K562 (cell line): ENCODE measurements around the gene WDR86. TPM values are rescaled to one million over a fixed set of nuclear protein-coding genes. Genes with fewer than 3 reads are reported as not detected.

Source experiments
- ATAC-seq: fragments of 200-7000 bp; cut with Tn5 transposase; 3 replicates; pipeline ENCODE4 v1.9.1; 2020; ENCODE audit warnings: moderate library complexity
- BruUV-seq: library from RNA; stranded (reverse); fragments of 400-500 nt; replicated peaks from 2 replicates; lab custom pipeline; 2021; lab: Mats Ljungman, UMichigan
- CTCF ChIA-PET: fragments of 300-600 bp; formaldehyde crosslinking; extraction: SDS; loops from one replicate; lab custom pipeline; 2021; ENCODE audit warnings: low intra/inter-chr PET ratio; lab: Yijun Ruan, JAX
- POLR2A ChIA-PET: fragments of 300-600, 350-650 bp; sonication (Branson Sonifier 250); formaldehyde crosslinking; extraction: SDS; loops from one replicate; lab custom pipeline; 2021; ENCODE audit warnings: antibody characterized with exemption, inconsistent platforms; lab: Yijun Ruan, JAX
- DNase-seq, 4 experiments: peaks; one replicate each; pipeline versions ENCODE4 v3.0.0 to v3.0.0-alpha.2; 2011 to 2018; ENCODE audit warnings: low spot score in 3 of 4, mixed read lengths in 3 of 4; ENCODE audit errors: extremely low read depth in 1 of 4
- FAIRE-seq: peaks from 2 replicates; lab custom pipeline; 2011; peaks lifted over from hg19 to GRCh38; lab: Jason Lieb, UNC
- H2AFZ ChIP-seq: 2 replicates; pipeline ENCODE4 v1.6.0; 2011; ENCODE audit warnings: low read depth, low read length, control low read depth, inconsistent platforms
- H3K27ac ChIP-seq: fragments of 200-600 bp; 3 replicates; pipeline ENCODE4 v1.8.0; 2011; ENCODE audit warnings: low read depth, mild to moderate bottlenecking, control low read depth, inconsistent platforms, low read length, moderate library complexity, mixed read lengths; ENCODE audit errors: extremely low read depth
- H3K27me3 ChIP-seq, 2 experiments: fragments of 300-600 bp in 1 of 2; 2 replicates in 1 of 2; 3 replicates in 1 of 2; pipeline versions ENCODE4 v1.6.0 to v1.8.0; 2011; ENCODE audit warnings: inconsistent platforms in 2 of 2, low read length in 2 of 2, mild to moderate bottlenecking in 1 of 2, mixed read lengths in 1 of 2, moderate library complexity in 1 of 2; ENCODE audit not compliant: control insufficient read depth in 2 of 2, insufficient read depth in 2 of 2
- H3K36me3 ChIP-seq: fragments of 300-600 bp; 3 replicates; pipeline ENCODE4 v1.8.0; 2011; ENCODE audit warnings: mild to moderate bottlenecking, low read length, inconsistent platforms; ENCODE audit not compliant: control insufficient read depth, insufficient read depth
- H3K4me1 ChIP-seq, 2 experiments: fragments of 200-600 bp in 1 of 2; replicated peaks in 1 of 2; 2 replicates in 1 of 2; 3 replicates in 1 of 2; pipeline versions ENCODE4 v1.5.1 to v1.8.0; 2011; ENCODE audit warnings: inconsistent platforms in 2 of 2, low read length in 2 of 2, mild to moderate bottlenecking in 1 of 2, mixed read lengths in 1 of 2, moderate library complexity in 1 of 2; ENCODE audit not compliant: control insufficient read depth in 2 of 2, insufficient read depth in 2 of 2
- H3K4me2 ChIP-seq: 2 replicates; pipeline ENCODE4 v1.6.1; 2011; ENCODE audit warnings: low read length, control low read depth, inconsistent platforms, mixed read lengths; ENCODE audit not compliant: insufficient read depth
- H3K4me3 ChIP-seq: fragments of 200-600 bp; sonication (generic), shearing (Covaris generic); 2 replicates; pipeline ENCODE4 v1.5.1; 2016; ENCODE audit warnings: control low read depth, inconsistent platforms
- H3K79me2 ChIP-seq: fragments of 200-600 bp; 3 replicates; pipeline ENCODE4 v1.8.0; 2011; ENCODE audit warnings: low read length, inconsistent platforms; ENCODE audit not compliant: control insufficient read depth, insufficient read depth
- H3K9ac ChIP-seq, 2 experiments: 2 replicates each; pipeline versions ENCODE4 v1.6.0 to v1.6.1; 2011; ENCODE audit warnings: low read depth in 2 of 2, low read length in 2 of 2, control low read depth in 1 of 2, inconsistent platforms in 1 of 2, mild to moderate bottlenecking in 1 of 2, mixed read lengths in 1 of 2; ENCODE audit not compliant: insufficient read depth in 1 of 2
- H3K9me1 ChIP-seq: one replicate; pipeline ENCODE4 v1.6.0; 2011; ENCODE audit warnings: inconsistent platforms, mild to moderate bottlenecking, low read length, moderate library complexity; ENCODE audit not compliant: control insufficient read depth, insufficient read depth
- H3K9me3 ChIP-seq: replicated peaks from 2 replicates; pipeline ENCODE4 v1.5.1; 2011; ENCODE audit warnings: low read depth, low read length, inconsistent platforms; ENCODE audit not compliant: control insufficient read depth, insufficient read depth
- H4K20me1 ChIP-seq: replicated peaks from 2 replicates; pipeline ENCODE4 v1.6.1; 2011; ENCODE audit warnings: low read length, inconsistent platforms, mixed read lengths; ENCODE audit not compliant: control insufficient read depth, insufficient read depth
- CBX8 ChIP-seq: fragments of 200-600 bp; sonication (generic); IDR thresholded peaks from 2 replicates; pipeline ENCODE4 v1.6.1; 2012; ENCODE audit warnings: borderline replicate concordance, mixed run types, low read depth, mild to moderate bottlenecking, moderate library complexity, mixed read lengths, low read length, control low read depth, inconsistent platforms; ENCODE audit not compliant: poor library complexity, severe bottlenecking; ENCODE audit errors: extremely low read depth
- CTBP1 ChIP-seq: fragments of 450-650 bp; IDR thresholded peaks from 2 replicates; pipeline ENCODE4 v1.6.1; 2016; ENCODE audit warnings: borderline replicate concordance
- HEY1 ChIP-seq: fragments of 250-450 bp; sonication (Bioruptor Pico); IDR thresholded peaks from 2 replicates; pipeline ENCODE4 v1.5.0; 2020; ENCODE audit warnings: mild to moderate bottlenecking, moderate library complexity, borderline replicate concordance
- JUN ChIP-seq, 2 experiments: sonication (generic) in 1 of 2; formaldehyde crosslinking in 1 of 2; IDR thresholded peaks; 2 replicates each; pipeline versions ENCODE4 v1.6.1 to v1.8.0; 2012 to 2022; ENCODE audit warnings: borderline replicate concordance in 2 of 2, mild to moderate bottlenecking in 2 of 2, improper control_type of control experiment in 1 of 2, low read depth in 1 of 2, low read length in 1 of 2, missing genetic modification reagents in 1 of 2
- ZNF3 ChIP-seq: fragments of 250-450 bp; sonication (Bioruptor Pico); IDR thresholded peaks from 2 replicates; pipeline ENCODE4 v1.5.0; 2021; ENCODE audit warnings: mild to moderate bottlenecking, moderate library complexity
- ZNF707 ChIP-seq: fragments of 250-450 bp; sonication (Bioruptor Pico); conservative IDR thresholded peaks from 2 replicates; pipeline ENCODE4 v1.8.0; 2022; ENCODE audit warnings: inconsistent platforms, mild to moderate bottlenecking, moderate library complexity
- ZNF766 ChIP-seq: fragments of 200-800 bp; sonication (Bioruptor generic); conservative IDR thresholded peaks from 2 replicates; pipeline ENCODE4 v1.6.1; 2016; ENCODE audit warnings: missing genetic modification characterization, missing compliant biosample characterization
- WGBS: fragments of 100-300 bp; shearing (Covaris generic); methylation state at CpG from one replicate; pipeline ENCODE4 v1.1.6; 2016; ENCODE audit warnings: low coverage, mixed read lengths; ENCODE audit not compliant: insufficient coverage; ENCODE audit errors: missing lambda C conversion rate; 5-methylcytosine and 5-hydroxymethylcytosine counted together
- in situ Hi-C: fragments of 300-500 bp; cut with MboI; formaldehyde crosslinking; loops from 4 replicates; pipeline ENCODE4 v1.15.0; 2018; ENCODE audit warnings: inconsistent platforms, mixed read lengths
- intact Hi-C: fragments of 100-400 bp; cut with micrococcal nuclease; formaldehyde crosslinking; loops from 2 replicates; pipeline ENCODE4 v1.14.2; 2022
- polyA plus RNA-seq, 8 experiments: library from polyadenylated mRNA; depleted of rRNA in 4 of 8; stranded (reverse) in 5 of 8; unstranded in 3 of 8; fragments of >200 nt; fragmentation: Nextera tagmentation in 2 of 8; fragmentation: Illumina TruSeq in 1 of 8; extraction: Ambion mirVana in 2 of 8; extraction: Trizol in 1 of 8; gene quantifications; 2 replicates each; pipeline versions ENCODE4 v1.2.1 to v1.2.3, GENCODE V29; 2011 to 2014; ENCODE audit warnings: inconsistent platforms in 1 of 8, missing spikeins in 1 of 8
- total RNA-seq, 7 experiments: library from RNA; depleted of rRNA in 6 of 7; stranded (reverse); fragments of >200 nt in 6 of 7; fragmentation: Illumina TruSeq in 2 of 7; extraction: Trizol in 2 of 7; gene quantifications; 2 replicates each; pipeline versions ENCODE4 v1.2.1 to v1.2.3, GENCODE V29; 2011 to 2021; ENCODE audit warnings: low replicate concordance in 1 of 7
- TF ChIP-seq, protein P1 (sequence below): fragments of 250-450 bp; sonication (Bioruptor Pico); IDR thresholded peaks from 2 replicates; pipeline ENCODE4 v1.4.0; 2020; ENCODE audit warnings: borderline replicate concordance
- TF ChIP-seq, protein P2 (sequence below), 2 experiments: fragments of 450-650 bp; conservative IDR thresholded peaks; 2 replicates each; pipeline ENCODE4 v1.6.1; 2017; ENCODE audit warnings: mild to moderate bottlenecking in 2 of 2, moderate library complexity in 2 of 2
- TF ChIP-seq, protein P3 (sequence below): fragments of 250-450 bp; sonication (Bioruptor Pico); IDR thresholded peaks from 2 replicates; pipeline ENCODE4 v1.8.0; 2021; ENCODE audit warnings: borderline replicate concordance, mild to moderate bottlenecking, moderate library complexity; ENCODE audit not compliant: poor library complexity, severe bottlenecking

Gene WDR86
- total and polyA plus RNA-seq, 9 of the 15 experiments (the other 6 are each of a cell fraction or from before 2014, with no cell fraction given) = 0.24 TPM; not detected in 8

DNA sequence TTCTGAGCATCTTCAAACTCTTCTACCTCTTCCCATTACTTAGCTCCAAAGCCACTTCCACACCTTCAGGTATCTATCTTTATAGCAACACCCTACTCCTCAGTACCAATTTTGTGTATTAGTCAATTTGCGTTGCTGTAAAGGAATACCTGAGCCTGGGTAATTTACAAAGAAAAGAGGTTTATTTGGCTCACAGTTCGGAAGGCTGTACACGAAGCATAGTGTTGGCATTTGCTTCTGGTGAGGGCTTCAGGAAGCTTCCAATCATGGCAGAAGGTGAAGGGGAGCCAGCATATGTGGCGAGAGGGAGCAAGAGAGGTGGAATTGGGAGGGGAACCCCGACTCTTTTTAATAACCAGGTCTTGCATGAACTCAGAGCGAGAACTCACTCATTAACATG is 47.7 kb upstream of the WDR86 start:
- FAIRE-seq = no peak
- DNase-seq = no peak
- in situ Hi-C loops (no loop called here), intact Hi-C loops (loop anchor here (5.0 kb wide), 1 partner anchor 175 kb away; no protein-coding TSS in a partner anchor)
- Histone ChIP-seq H3K27ac (no peak overlapping the region), H3K9me3 (peaks cover 5% of the 10 kb centered on the region), H3K4me3 (no peak overlapping the region), H4K20me1 (peaks cover 6% of the 10 kb centered on the region; the same call in 1 of the 2 replicates), H3K9ac (no peak overlapping the region), H3K27me3 (peaks cover 53 to 76% of the 10 kb centered on the region in 2 experiments), H3K9me1 (no peaks in the 10 kb centered on the region), H2AFZ (no peak overlapping the region), H3K36me3 (no peaks in the 10 kb centered on the region), H3K79me2 (no peaks in the 10 kb centered on the region), H3K4me1 (peaks cover 0 to 10% of the 10 kb centered on the region in 2 experiments; a peak in 1 of 5 replicates), H3K4me2 (no peak overlapping the region)
- ATAC-seq = no peak
- ChIA-PET POLR2A (interaction anchor here (0.7 kb wide), 1 partner anchor 103 kb away, joined by 3 read pairs; no protein-coding TSS in a partner anchor), CTCF (no interaction called here)
- BruUV-seq = no TSS peak
- no peak for TF ChIP-seq ZNF707
- TF ChIP-seq ZNF766 (CRISPR knock-in tag) = peak; percentile 93
- WGBS = 4% methylated on average over 6 of the region's 6 CpGs

DNA sequence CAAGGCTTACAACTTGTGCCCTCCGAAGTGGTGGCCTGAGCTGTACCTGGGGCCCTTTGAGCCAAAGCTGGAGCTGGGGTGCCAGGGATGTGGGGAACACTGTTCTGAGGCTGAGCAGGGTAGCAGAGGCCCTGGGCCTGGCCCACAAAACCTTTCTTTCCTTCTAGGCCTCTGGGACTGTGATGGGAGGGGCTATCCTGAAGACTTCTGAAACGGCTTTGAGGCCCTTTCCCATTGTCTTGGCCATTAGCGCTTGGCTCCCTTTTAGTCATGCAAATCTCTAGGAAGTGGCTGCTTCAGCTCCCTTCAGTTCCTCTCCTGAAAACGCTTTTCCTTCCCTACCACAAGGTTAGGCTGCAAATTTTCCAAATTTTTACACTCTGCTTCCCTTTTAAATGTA is 46.9 kb upstream of the WDR86 start:
- Histone ChIP-seq H3K27me3 (peaks cover 60 to 84% of the 10 kb centered on the region in 2 experiments), H3K4me2 (no peak overlapping the region), H3K4me3 (no peak overlapping the region), H3K79me2 (no peaks in the 10 kb centered on the region), H3K27ac (no peak overlapping the region), H3K36me3 (no peaks in the 10 kb centered on the region), H3K9me3 (no peaks in the 10 kb centered on the region), H4K20me1 (peaks cover 6% of the 10 kb centered on the region; the same call in 1 of the 2 replicates), H2AFZ (no peak overlapping the region), H3K4me1 (peaks cover 0 to 16% of the 10 kb centered on the region in 2 experiments; a peak in 1 of 5 replicates), H3K9me1 (no peaks in the 10 kb centered on the region), H3K9ac (no peak overlapping the region)
- intact Hi-C loops = loop anchor here (5.0 kb wide), 1 partner anchor 176 kb away; no protein-coding TSS in a partner anchor
- in situ Hi-C loops = no loop called here
- POLR2A ChIA-PET = interaction anchor here (0.7 kb wide), 1 partner anchor 103 kb away, joined by 3 read pairs; no protein-coding TSS in a partner anchor
- no peak for FAIRE-seq
- CTCF ChIA-PET = no interaction called here
- no peak for ATAC-seq
- no peak for DNase-seq
- no TSS peak for BruUV-seq
- 3% methylated on average over 4 of the region's 4 CpGs for WGBS
- TF ChIP-seq, protein P1, sequence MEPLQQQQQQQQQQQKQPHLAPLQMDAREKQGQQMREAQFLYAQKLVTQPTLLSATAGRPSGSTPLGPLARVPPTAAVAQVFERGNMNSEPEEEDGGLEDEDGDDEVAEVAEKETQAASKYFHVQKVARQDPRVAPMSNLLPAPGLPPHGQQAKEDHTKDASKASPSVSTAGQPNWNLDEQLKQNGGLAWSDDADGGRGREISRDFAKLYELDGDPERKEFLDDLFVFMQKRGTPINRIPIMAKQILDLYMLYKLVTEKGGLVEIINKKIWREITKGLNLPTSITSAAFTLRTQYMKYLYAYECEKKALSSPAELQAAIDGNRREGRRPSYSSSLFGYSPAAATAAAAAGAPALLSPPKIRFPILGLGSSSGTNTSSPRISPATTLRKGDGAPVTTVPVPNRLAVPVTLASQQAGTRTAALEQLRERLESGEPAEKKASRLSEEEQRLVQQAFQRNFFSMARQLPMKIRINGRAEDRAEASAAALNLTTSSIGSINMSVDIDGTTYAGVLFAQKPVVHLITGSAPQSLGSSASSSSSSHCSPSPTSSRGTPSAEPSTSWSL (CRISPR knock-in tag) = no peak
- TF ChIP-seq ZNF3 (CRISPR knock-in tag) (no peak), CBX8 (no peak), JUN (IDR thresholded peaks at IDR 0.05; ENCODE audit: borderline replicate concordance, low read depth, low read length) (no peak), JUN (CRISPR knock-in tag; IDR thresholded peaks at IDR 0.05; ENCODE audit: borderline replicate concordance) (no peak), CTBP1 (no peak), HEY1 (no peak)
- TF ChIP-seq, protein P2, sequence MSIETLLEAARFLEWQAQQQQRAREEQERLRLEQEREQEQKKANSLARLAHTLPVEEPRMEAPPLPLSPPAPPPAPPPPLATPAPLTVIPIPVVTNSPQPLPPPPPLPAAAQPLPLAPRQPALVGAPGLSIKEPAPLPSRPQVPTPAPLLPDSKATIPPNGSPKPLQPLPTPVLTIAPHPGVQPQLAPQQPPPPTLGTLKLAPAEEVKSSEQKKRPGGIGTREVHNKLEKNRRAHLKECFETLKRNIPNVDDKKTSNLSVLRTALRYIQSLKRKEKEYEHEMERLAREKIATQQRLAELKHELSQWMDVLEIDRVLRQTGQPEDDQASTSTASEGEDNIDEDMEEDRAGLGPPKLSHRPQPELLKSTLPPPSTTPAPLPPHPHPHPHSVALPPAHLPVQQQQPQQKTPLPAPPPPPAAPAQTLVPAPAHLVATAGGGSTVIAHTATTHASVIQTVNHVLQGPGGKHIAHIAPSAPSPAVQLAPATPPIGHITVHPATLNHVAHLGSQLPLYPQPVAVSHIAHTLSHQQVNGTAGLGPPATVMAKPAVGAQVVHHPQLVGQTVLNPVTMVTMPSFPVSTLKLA (conservative IDR thresholded peaks at IDR 0.05) = no peak
- TF ChIP-seq, protein P3, sequence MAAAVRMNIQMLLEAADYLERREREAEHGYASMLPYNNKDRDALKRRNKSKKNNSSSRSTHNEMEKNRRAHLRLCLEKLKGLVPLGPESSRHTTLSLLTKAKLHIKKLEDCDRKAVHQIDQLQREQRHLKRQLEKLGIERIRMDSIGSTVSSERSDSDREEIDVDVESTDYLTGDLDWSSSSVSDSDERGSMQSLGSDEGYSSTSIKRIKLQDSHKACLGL (CRISPR knock-in tag) = no peak
